Neural progenitor cell (in vitro differentiated cells): ENCODE measurements around the gene IFT122.

Experiments used
- CTCF ChIP-seq: fragments of 200-600 bp; sonication (generic); IDR thresholded peaks from 2 replicates; pipeline ENCODE4 v1.5.1; 2017; ENCODE audit warnings: antibody characterized with exemption, mild to moderate bottlenecking
- EZH2 ChIP-seq: fragments of 200-600 bp; sonication (generic); IDR thresholded peaks from 2 replicates; pipeline ENCODE4 v1.6.1; 2017; ENCODE audit warnings: antibody characterized with exemption, mild to moderate bottlenecking, moderate library complexity

DNA sequence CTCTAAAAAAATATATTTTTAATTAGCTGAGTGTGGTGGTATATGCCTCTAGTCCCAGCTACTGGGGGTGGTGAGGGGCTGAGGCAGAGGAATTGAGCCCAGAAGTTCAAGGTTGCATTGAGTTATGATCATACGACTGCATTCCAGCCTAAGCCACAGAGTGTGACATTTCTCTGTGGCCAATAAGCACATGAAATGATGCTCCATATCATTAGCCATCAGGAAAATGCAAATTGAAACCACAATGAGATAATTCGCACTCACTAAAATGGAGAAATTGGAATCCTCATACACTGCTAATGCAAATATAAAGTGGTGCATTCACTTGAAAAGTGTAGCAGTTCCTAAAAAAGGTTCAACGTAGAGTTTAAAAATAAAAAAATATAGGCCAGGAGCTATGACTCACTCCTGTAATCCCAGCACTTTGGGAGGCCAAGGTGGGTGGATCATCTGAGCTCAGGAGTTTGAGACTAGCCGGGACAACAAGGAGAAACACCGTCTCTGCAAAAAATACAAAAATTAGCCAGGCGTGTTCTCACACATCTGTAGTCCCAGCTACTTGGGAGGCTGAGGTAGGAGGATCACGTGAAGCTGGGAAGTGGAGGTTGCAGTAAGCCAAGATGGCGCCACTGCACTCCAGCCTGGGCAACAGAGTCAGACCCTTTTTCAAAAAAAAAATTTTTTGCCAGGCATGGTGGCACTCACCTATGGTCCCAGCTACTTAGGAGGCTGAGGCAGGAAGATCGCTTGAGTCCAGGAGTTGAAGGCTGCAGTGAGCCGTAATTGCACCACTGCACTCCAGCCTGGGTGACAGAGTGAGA, 35.2 kb downstream of the IFT122 start:
- TF ChIP-seq CTCF (no peak), EZH2 (no peak)
